Measurements from ENCODE around the gene TMC5.
"Not testable (repeated sequence)": the region's sequence is repeated elsewhere in the genome, so short reads cannot be mapped to it uniquely, and the experiment has no call there.

Gene TMC5

GRCh38 chr16:19515757-19516156 lies 98.1 kb downstream of the TMC5 start:
- no peak for DNase-seq

- DNase-seq, result no peak
Observed at GRCh38 chr16:19517424-19518089, 99.9 kb downstream of the TMC5 start.

GRCh38 chr16:19518388-19518787 lies 100.7 kb downstream of the TMC5 start:
- no peak for DNase-seq

- no peak for DNase-seq
Observed at GRCh38 chr16:19520861-19521331, 103.2 kb downstream of the TMC5 start.

GRCh38 chr16:19521471-19522396 lies 104.1 kb downstream of the TMC5 start, which contains the start of gene GDE1:
GDE1 (minus strand) TSS chr16:19522098; CDS start chr16:19521964, 134 bp downstream.
- DNase-seq, result peak; percentile 96

- DNase-seq, result no peak
Observed at GRCh38 chr16:19522397-19522732, 104.7 kb downstream of the TMC5 start.

- no peak for DNase-seq
Observed at GRCh38 chr16:19522760-19523159, 105.1 kb downstream of the TMC5 start.

- DNase-seq, result no peak
Observed at GRCh38 chr16:19523184-19523558, 105.5 kb downstream of the TMC5 start.

GRCh38 chr16:19523559-19524355 lies 106.1 kb downstream of the TMC5 start, which contains the start of gene CCP110:
CCP110 (plus strand) TSS chr16:19523942; CDS start chr16:19527882, 3,940 bp downstream.
- DNase-seq, result peak; percentile 97

- no peak for DNase-seq
Observed at GRCh38 chr16:19524356-19524615, 106.6 kb downstream of the TMC5 start.

GRCh38 chr16:19524616-19525384 lies 107.1 kb downstream of the TMC5 start:
- no peak for DNase-seq

GRCh38 chr16:19525385-19525723 lies 107.7 kb downstream of the TMC5 start:
- DNase-seq, result no peak

- DNase-seq, result no peak
Observed at GRCh38 chr16:19527161-19527560, 109.5 kb downstream of the TMC5 start.

GRCh38 chr16:19528666-19529065 lies 111.0 kb downstream of the TMC5 start:
- DNase-seq, result no peak

- no peak for DNase-seq
Observed at GRCh38 chr16:19532601-19533000, 114.9 kb downstream of the TMC5 start.

- DNase-seq, result no peak
Observed at GRCh38 chr16:19540241-19540970, 122.7 kb downstream of the TMC5 start.

GRCh38 chr16:19542138-19542821 lies 124.6 kb downstream of the TMC5 start:
- no peak for DNase-seq

GRCh38 chr16:19543278-19543996 lies 125.8 kb downstream of the TMC5 start:
- DNase-seq, result not testable (repeated sequence)

- DNase-seq, result no peak
Observed at GRCh38 chr16:19548144-19548543, 130.5 kb downstream of the TMC5 start.

All from stimulated activated CD4-positive, alpha-beta T cell treated with anti-CD3 and anti-CD28 coated beads, Interleukin-4, amount 100 ng/mL, for 24 hours (primary cell).